GM19193 (cell line): Measurements from ENCODE around the gene SDC1.

Experiments
- POLR2A ChIP-seq: IDR thresholded peaks from 4 replicates; pipeline ENCODE4 v1.6.1; 2011; ENCODE audit not compliant: insufficient read depth, insufficient read length; ENCODE audit errors: extremely low read depth

Gene SDC1, protein sequence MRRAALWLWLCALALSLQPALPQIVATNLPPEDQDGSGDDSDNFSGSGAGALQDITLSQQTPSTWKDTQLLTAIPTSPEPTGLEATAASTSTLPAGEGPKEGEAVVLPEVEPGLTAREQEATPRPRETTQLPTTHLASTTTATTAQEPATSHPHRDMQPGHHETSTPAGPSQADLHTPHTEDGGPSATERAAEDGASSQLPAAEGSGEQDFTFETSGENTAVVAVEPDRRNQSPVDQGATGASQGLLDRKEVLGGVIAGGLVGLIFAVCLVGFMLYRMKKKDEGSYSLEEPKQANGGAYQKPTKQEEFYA

GRCh38 chr2:20224716-20225293 is at the start of gene SDC1:
TSS of gene SDC1 (minus strand) at chr2:20225130. CDS start at chr2:20224867, 263 bp downstream.
- TF ChIP-seq POLR2A, result no peak

GRCh38 chr2:20273042-20273441 is 48.1 kb upstream of the SDC1 start:
- no peak for TF ChIP-seq POLR2A

DNA sequence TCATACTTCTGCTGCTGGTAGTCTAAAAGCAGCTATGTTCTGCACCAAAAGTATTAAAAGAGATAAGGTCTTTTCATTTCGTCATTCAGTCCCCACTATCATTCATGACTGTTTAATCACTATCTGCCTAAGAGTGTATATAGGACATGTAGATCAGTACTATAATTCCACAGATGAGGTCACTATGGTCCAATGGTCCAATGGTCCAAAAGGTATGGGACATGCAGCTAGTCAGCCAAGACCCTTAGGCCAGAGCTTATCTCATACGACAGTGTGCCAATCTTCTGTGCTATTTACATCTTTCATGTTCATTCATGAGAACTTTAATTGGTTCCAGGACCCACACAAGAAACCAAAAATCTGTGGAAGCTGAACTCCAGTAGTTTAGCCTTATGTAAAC is 42.6 kb upstream of the SDC1 start:
- no peak for TF ChIP-seq POLR2A

GRCh38 chr2:20264629-20265028 is 39.7 kb upstream of the SDC1 start:
- no peak for TF ChIP-seq POLR2A

DNA sequence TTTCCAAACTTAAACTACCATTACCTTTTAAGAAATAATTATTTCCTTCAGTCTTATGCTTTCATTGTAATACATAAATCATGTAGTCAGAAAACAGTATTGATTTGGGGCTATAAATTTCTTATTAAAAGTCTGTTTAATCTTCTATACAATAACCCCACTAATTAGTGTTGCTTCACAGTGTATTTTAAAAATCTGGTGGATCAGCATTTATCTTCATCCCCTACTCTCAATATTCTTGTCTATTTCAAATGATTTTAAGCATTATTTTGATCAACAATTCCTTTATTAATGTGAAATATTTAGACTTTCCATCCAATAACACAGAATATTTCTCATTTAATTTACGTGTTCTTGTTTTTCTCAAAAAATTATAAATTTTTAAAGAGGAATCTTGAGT is 32.5 kb upstream of the SDC1 start:
- TF ChIP-seq POLR2A, result no peak

- no peak for TF ChIP-seq POLR2A
These were observed 29.8 kb upstream of the SDC1 start for GRCh38 chr2:20254731-20255130.

DNA sequence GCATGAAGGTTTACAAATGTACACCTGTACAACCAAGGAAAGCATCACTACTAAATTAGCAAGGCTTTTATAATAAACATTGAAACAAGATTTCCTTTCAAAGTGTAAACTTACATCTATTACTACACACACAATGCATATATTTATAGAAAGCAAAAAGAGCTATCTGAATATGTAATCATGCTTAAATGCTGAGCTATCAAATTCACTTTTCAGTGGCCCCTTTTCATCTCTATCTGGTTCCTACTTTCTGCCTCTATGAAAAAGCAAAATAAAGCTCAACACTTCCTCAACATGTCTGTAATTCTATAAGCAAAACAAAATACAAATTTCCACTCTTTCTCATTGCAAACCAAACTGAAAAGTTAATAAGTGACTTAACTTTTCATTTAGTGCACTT is 25.5 kb upstream of the SDC1 start:
- TF ChIP-seq POLR2A, result no peak

GRCh38 chr2:20249170-20249569 is 24.2 kb upstream of the SDC1 start:
- TF ChIP-seq POLR2A, result no peak

GRCh38 chr2:20247084-20247483 is 22.2 kb upstream of the SDC1 start:
- TF ChIP-seq POLR2A, result no peak

- no peak for TF ChIP-seq POLR2A
These were observed 17.9 kb upstream of the SDC1 start for GRCh38 chr2:20242727-20243377.

- TF ChIP-seq POLR2A, result no peak
These were observed 17.2 kb upstream of the SDC1 start for GRCh38 chr2:20241973-20242726.

DNA sequence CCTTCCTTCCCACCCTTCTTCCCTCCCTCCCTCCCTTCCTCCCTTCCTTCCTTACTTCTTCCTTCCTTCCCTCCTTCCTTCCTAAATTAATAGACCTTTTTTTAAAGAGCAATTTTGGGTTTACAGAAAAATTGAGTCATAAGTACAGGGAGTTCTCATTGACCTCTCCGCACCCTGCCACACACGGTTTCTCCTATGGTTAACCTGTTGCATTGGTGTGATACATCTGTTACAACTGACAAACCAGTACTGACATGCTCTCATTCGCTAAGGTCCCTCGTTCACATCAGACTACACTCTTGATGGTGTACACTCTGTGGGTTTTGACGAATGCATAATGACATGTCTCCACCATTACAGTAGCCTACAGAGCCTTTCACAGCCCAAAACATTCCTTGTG is 11.6 kb upstream of the SDC1 start:
- TF ChIP-seq POLR2A, result no peak

DNA sequence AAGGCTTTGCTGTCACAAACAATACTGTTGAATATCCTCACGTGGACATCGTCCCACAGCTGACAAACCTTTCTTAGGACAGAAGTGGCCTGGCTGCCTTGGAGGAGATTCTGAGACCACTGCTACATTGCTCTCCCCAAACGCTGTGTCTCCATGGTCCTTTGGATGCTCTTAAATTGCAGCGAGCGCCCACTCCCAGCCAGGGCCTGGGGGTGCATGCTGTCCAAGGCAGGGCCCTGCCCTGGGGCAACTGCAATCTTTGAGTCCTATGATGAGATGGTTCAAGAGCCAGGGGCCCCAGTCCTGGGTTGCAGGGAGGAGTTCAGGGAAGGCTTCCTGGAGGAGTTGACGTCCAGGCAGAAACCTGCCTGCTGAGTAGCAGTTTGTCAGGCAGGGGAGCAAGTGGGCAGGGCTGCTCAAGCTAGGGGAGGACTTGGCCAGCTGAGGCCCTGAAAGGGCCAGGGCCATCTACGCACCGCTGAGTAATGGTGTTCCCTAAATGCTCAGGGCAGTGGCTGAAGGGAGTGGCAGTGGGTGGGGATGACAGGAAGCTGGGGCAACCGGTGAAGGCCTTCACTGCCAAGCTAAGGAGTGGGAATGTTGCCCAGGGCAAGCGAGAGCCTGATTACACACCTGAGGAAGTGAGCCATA is 10.8 kb upstream of the SDC1 start:
- TF ChIP-seq POLR2A, result no peak

- TF ChIP-seq POLR2A, result no peak
These were observed 7.9 kb upstream of the SDC1 start for GRCh38 chr2:20232837-20233207.

GRCh38 chr2:20231598-20232026 is 6.7 kb upstream of the SDC1 start:
- TF ChIP-seq POLR2A, result no peak
